ENCODE data around the gene PLA2G4A. TPM values are rescaled to one million over a fixed set of nuclear protein-coding genes. Genes with fewer than 3 reads are reported as not detected.

Gene PLA2G4A
- total and polyA plus RNA-seq, 7 donors, result 0.24 to 0.71 (median 0.44) TPM

GRCh38 chr1:186892936-186893335 lies 64.2 kb downstream of the PLA2G4A start:
- intact Hi-C loops (cut with DNase I), result no loop called here
- no peak overlapping the region for H3K27ac ChIP-seq
- no peaks in the 10 kb centered on the region for H3K9me3 ChIP-seq
- no peak overlapping the region for H3K4me3 ChIP-seq
- ATAC-seq (no peak), DNase-seq (no peak)
- TF ChIP-seq CTCF (IDR thresholded peaks at IDR 0.05), result no peak
- H3K36me3 ChIP-seq (ENCODE audit: insufficient read depth in 1 of 2, low read depth in 1 of 2), result no peaks in the 10 kb centered on the region
- H3K4me1 ChIP-seq, result no peaks in the 10 kb centered on the region
- H3K27me3 ChIP-seq (ENCODE audit: insufficient read depth in 3 of 3, low read length in 2 of 3), result no peaks in the 10 kb centered on the region

GRCh38 chr1:186894415-186894814 lies 65.7 kb downstream of the PLA2G4A start:
- intact Hi-C loops (cut with DNase I), result no loop called here
- Histone ChIP-seq H3K4me3 (no peak overlapping the region), H3K4me1 (no peaks in the 10 kb centered on the region), H3K9me3 (no peaks in the 10 kb centered on the region), H3K36me3 (ENCODE audit: insufficient read depth in 1 of 2, low read depth in 1 of 2) (no peaks in the 10 kb centered on the region), H3K27me3 (ENCODE audit: insufficient read depth in 3 of 3, low read length in 2 of 3) (no peaks in the 10 kb centered on the region), H3K27ac (no peak overlapping the region)
- ATAC-seq (no peak), DNase-seq (no peak)
- no peak for TF ChIP-seq CTCF (IDR thresholded peaks at IDR 0.05)

- Histone ChIP-seq H3K4me3 (no peak overlapping the region), H3K4me1 (no peaks in the 10 kb centered on the region), H3K9me3 (no peaks in the 10 kb centered on the region), H3K27ac (no peak overlapping the region), H3K27me3 (ENCODE audit: insufficient read depth in 3 of 3, low read length in 2 of 3) (no peaks in the 10 kb centered on the region), H3K36me3 (ENCODE audit: insufficient read depth in 1 of 2, low read depth in 1 of 2) (no peaks in the 10 kb centered on the region)
- TF ChIP-seq CTCF (IDR thresholded peaks at IDR 0.05), result no peak
- intact Hi-C loops (cut with DNase I), result no loop called here
- 65 to 78% (median 67%) methylated on average over 1 of the region's 1 CpG for WGBS, 3 donors
- ATAC-seq, result no peak
- no peak for DNase-seq
Observed at GRCh38 chr1:186896211-186896610, 67.5 kb downstream of the PLA2G4A start.

GRCh38 chr1:186897008-186897407 lies 68.3 kb downstream of the PLA2G4A start:
- ATAC-seq (no peak), DNase-seq (no peak)
- 47 to 65% (median 49%) methylated on average over 3 of the region's 3 CpGs for WGBS, 3 donors
- H3K27me3 ChIP-seq (ENCODE audit: insufficient read depth in 3 of 3, low read length in 2 of 3), result no peaks in the 10 kb centered on the region
- H3K27ac ChIP-seq, result no peak overlapping the region
- no peaks in the 10 kb centered on the region for H3K9me3 ChIP-seq
- H3K36me3 ChIP-seq (ENCODE audit: insufficient read depth in 1 of 2, low read depth in 1 of 2), result no peaks in the 10 kb centered on the region
- intact Hi-C loops (cut with DNase I), result no loop called here
- no peak for TF ChIP-seq CTCF (IDR thresholded peaks at IDR 0.05)
- no peak overlapping the region for H3K4me3 ChIP-seq
- no peaks in the 10 kb centered on the region for H3K4me1 ChIP-seq

DNA sequence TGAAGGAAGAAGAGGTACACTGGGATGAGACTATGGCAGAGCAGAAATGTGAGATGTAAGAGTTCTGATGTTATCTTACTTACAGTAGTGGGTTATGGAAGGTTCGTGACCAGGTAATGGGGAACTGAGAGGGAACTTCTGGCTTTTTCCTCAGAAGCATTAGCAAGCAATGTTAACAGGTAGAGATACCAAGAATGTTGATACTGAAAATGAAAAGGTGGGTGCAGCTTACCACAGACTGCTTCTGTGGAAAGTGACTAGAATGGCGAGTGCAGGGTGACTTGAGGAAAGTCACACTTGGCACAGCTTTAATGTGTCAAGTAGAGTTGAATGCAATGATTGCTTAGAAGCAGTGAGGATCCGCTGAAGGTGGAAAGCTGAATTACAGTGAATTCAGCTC lies 70.8 kb downstream of the PLA2G4A start:
- Histone ChIP-seq H3K4me1 (no peaks in the 10 kb centered on the region), H3K27ac (no peak overlapping the region), H3K9me3 (no peaks in the 10 kb centered on the region), H3K27me3 (ENCODE audit: insufficient read depth in 3 of 3, low read length in 2 of 3) (no peaks in the 10 kb centered on the region), H3K36me3 (ENCODE audit: insufficient read depth in 1 of 2, low read depth in 1 of 2) (no peaks in the 10 kb centered on the region), H3K4me3 (no peak overlapping the region)
- intact Hi-C loops (cut with DNase I), result no loop called here
- ATAC-seq (no peak), DNase-seq (no peak)
- WGBS, 3 donors, result 80 to 81% (median 81%) methylated on average over 3 of the region's 3 CpGs
- TF ChIP-seq CTCF (IDR thresholded peaks at IDR 0.05), result no peak
